ENCODE measurements around the gene F2RL2. TPM values are rescaled to one million over a fixed set of nuclear protein-coding genes. Genes with fewer than 3 reads are reported as not detected.
A peak's percentile ranks its signal among the peaks of the same experiment; 100 is the strongest.
"Not testable (repeated sequence)": the region's sequence is repeated elsewhere in the genome, so short reads cannot be mapped to it uniquely, and the experiment has no call there.

The F2RL2 gene
- total RNA-seq, 1 experiment from 2014 or later = 0.28 TPM

GRCh38 chr5:76604838-76605237 lies 18.4 kb downstream of the F2RL2 start:
- intact Hi-C loops (cut with micrococcal nuclease) = loop anchor here (5.0 to 10.0 kb wide), 2 partner anchors 97 to 260 kb away; no protein-coding TSS in a partner anchor
- DNase-seq (ENCODE audit: unreplicated experiment) = peak; percentile 22
- ChIA-PET CTCF (interaction anchor here (0.7 to 9.4 kb wide), 4 partner anchors 87 to 411 kb away, joined by 3 to 281 read pairs (median 3); no protein-coding TSS in a partner anchor), POLR2A (no interaction called here)
- Mint-ChIP-seq H3K4me1 (ENCODE audit: insufficient read depth, unreplicated experiment) (peaks cover 25% of the 10 kb centered on the region), H3K36me3 (ENCODE audit: insufficient read depth, unreplicated experiment) (no peaks in the 10 kb centered on the region), H3K27me3 (ENCODE audit: insufficient read depth, unreplicated experiment) (no peaks in the 10 kb centered on the region), H3K9me3 (ENCODE audit: unreplicated experiment) (no peaks in the 10 kb centered on the region), H3K4me3 (ENCODE audit: unreplicated experiment) (no peak overlapping the region), H3K27ac (ENCODE audit: low read depth, unreplicated experiment) (no peak overlapping the region)
- BruUV-seq (replicated peaks) = no TSS peak
- TF ChIP-seq CTCF (IDR thresholded peaks at IDR 0.05; ENCODE audit: unreplicated experiment) = no peak

DNA sequence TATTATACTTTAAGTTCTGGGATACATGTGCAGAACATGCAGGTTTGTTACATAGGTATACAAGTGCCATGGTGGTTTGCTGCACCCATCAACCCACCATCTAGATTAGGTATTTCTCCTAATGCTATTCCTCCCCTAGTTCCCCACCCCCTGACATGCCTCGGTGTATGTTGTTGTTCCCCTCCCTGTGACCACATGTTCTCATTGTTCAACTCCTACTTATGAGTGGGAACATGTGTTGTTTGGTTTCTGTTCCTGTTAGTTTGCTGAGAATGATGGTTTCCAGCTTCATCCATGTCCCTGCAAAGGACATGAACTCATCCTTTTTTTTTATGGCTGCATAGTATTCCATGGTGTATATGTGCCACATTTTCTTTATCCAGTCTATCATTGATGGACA lies 19.2 kb downstream of the F2RL2 start:
- not testable (repeated sequence) for BruUV-seq (replicated peaks); H3K4me3 Mint-ChIP-seq (ENCODE audit: unreplicated experiment); H3K27me3 Mint-ChIP-seq (ENCODE audit: insufficient read depth, unreplicated experiment); DNase-seq (ENCODE audit: unreplicated experiment); H3K36me3 Mint-ChIP-seq (ENCODE audit: insufficient read depth, unreplicated experiment); H3K9me3 Mint-ChIP-seq (ENCODE audit: unreplicated experiment)
- CTCF ChIA-PET = interaction anchor here (0.7 to 9.4 kb wide), 5 partner anchors 8 to 170 kb away, joined by 3 to 281 read pairs (median 5); no protein-coding TSS in a partner anchor
- POLR2A ChIA-PET = interaction anchor here (0.6 kb wide), 1 partner anchor 22 kb away, joined by 3 read pairs; no protein-coding TSS in a partner anchor
- intact Hi-C loops (cut with micrococcal nuclease) = loop anchor here (10.0 kb wide), 1 partner anchor 261 kb away; no protein-coding TSS in a partner anchor
- Mint-ChIP-seq H3K27ac (ENCODE audit: low read depth, unreplicated experiment) (peak overlapping the region; percentile 79), H3K4me1 (ENCODE audit: insufficient read depth, unreplicated experiment) (peaks cover 25% of the 10 kb centered on the region)

DNA sequence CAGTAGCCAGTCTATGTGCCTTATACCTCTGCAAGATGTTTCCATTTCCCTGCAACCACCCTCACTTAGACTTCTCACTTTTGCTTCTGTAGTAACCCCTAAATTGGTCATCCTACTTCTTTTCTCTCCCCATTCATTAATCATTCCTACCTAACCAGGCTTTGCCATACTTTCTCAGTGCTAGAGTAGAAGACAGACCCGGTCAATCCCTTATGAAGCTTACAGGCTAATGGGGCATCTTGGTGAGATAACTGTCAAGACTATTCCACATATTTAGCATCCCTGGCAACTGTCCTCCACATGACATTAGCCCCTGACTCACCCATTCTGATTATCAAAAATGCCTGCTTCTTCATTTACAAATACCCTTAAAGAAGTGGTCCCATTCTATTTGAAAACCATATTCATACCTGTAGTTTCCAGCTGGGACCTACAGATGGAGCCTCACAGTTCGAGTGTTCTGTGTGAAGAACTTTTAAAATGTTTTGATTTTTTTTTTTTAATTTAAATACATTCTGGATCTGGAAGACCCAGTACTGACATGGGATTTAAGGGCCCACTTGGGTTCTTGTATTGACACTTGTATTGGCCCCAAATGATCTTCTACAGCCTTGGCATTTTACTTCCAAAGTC lies 21.0 kb downstream of the F2RL2 start:
- CTCF ChIA-PET = interaction anchor here (0.5 to 9.4 kb wide), 32 partner anchors 9 to 488 kb away, joined by 3 to 281 read pairs (median 3); no protein-coding TSS in a partner anchor
- H3K27me3 Mint-ChIP-seq (ENCODE audit: insufficient read depth, unreplicated experiment) = no peaks in the 10 kb centered on the region
- H3K9me3 Mint-ChIP-seq (ENCODE audit: unreplicated experiment) = no peaks in the 10 kb centered on the region
- intact Hi-C loops (cut with micrococcal nuclease) = loop anchor here (10.0 kb wide), 1 partner anchor 263 kb away; no protein-coding TSS in a partner anchor
- no TSS peak for BruUV-seq (replicated peaks)
- peaks cover 25% of the 10 kb centered on the region for H3K4me1 Mint-ChIP-seq (ENCODE audit: insufficient read depth, unreplicated experiment)
- POLR2A ChIA-PET = interaction anchor here (1.7 kb wide), 1 partner anchor 172 kb away, joined by 18 read pairs; no protein-coding TSS in a partner anchor
- no peak for TF ChIP-seq CTCF (IDR thresholded peaks at IDR 0.05; ENCODE audit: unreplicated experiment)
- no peak overlapping the region for H3K27ac Mint-ChIP-seq (ENCODE audit: low read depth, unreplicated experiment)
- no peaks in the 10 kb centered on the region for H3K36me3 Mint-ChIP-seq (ENCODE audit: insufficient read depth, unreplicated experiment)
- DNase-seq (ENCODE audit: unreplicated experiment) = no peak
- no peak overlapping the region for H3K4me3 Mint-ChIP-seq (ENCODE audit: unreplicated experiment)

DNA sequence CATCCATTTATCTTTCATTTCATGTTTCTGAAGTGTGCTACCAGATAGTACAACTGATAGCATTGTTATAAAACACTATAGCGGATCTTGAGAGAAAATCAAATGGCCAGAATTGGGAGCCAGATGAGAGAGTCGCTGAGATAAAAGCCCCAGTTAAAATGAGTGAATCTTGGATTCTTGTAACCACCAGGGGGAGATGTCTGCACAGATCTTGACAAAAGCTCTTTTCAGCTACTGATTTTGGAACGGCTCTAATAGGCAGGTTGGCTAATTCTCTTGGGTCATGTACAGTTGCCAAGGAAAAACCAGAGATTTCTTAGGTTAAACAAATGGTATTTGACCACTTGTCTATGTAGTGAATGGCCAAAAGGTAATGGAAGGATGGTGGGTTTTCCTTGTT lies 21.7 kb downstream of the F2RL2 start:
- DNase-seq (ENCODE audit: unreplicated experiment) = peak; percentile 83
- POLR2A ChIA-PET = interaction anchor here (0.6 to 1.7 kb wide), 2 partner anchors 173 to 884 kb away, joined by 3 to 18 read pairs; partner anchors contain the start of gene POC5

More for the DNA sequence above, 21.7 kb downstream of the F2RL2 start:
- intact Hi-C loops (cut with micrococcal nuclease) = loop anchor here (1.0 to 10.0 kb wide), 5 partner anchors 40 to 415 kb away; partner anchors contain the start of gene F2R
- TF ChIP-seq CTCF (IDR thresholded peaks at IDR 0.05; ENCODE audit: unreplicated experiment) = peak; percentile 63
- BruUV-seq (replicated peaks) = no TSS peak
- Mint-ChIP-seq H3K27me3 (ENCODE audit: insufficient read depth, unreplicated experiment) (no peaks in the 10 kb centered on the region), H3K9me3 (ENCODE audit: unreplicated experiment) (no peaks in the 10 kb centered on the region), H3K4me1 (ENCODE audit: insufficient read depth, unreplicated experiment) (peaks cover 25% of the 10 kb centered on the region), H3K36me3 (ENCODE audit: insufficient read depth, unreplicated experiment) (no peaks in the 10 kb centered on the region), H3K4me3 (ENCODE audit: unreplicated experiment) (no peak overlapping the region), H3K27ac (ENCODE audit: low read depth, unreplicated experiment) (no peak overlapping the region)
- CTCF ChIA-PET = interaction anchor here (0.6 to 9.4 kb wide), 23 partner anchors 16 to 425 kb away, joined by 3 to 281 read pairs (median 4); partner anchors contain the start of gene F2RL1
